Measurements from ENCODE around the gene FAM217A. TPM values are rescaled to one million over a fixed set of nuclear protein-coding genes. Genes with fewer than 3 reads are reported as not detected.

Gene FAM217A
- total and polyA plus RNA-seq, 8 donors, result 0.08 to 0.68 TPM; not detected in 6

DNA sequence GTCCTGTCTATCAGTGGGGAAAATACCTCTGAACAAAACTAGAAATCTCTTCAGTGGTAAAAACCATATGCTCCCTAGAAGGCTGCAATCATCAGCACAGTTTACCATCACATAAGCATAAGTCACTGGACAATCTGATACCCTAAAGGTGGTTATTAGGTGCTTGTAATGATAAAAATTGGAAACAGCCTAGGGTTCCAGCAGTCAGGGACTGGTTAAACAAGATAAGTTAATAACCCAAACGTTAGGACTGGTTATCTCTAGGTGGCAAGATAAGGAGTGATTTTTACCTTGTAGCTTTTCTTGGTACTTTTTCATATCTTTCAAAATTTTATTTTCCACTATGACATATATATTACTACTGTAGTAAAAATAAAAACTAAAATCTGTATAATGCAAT is 45.4 kb upstream of the FAM217A start:
- Histone ChIP-seq H3K4me3 (no peak overlapping the region), H3K27ac (no peak overlapping the region), H3K4me1 (peaks cover 0 to 32% (median 11%) of the 10 kb centered on the region in 4 donors), H3K36me3 (peaks cover 61 to 100% (median 99%) of the 10 kb centered on the region in 4 donors), H3K9me3 (no peaks in the 10 kb centered on the region), H3K27me3 (no peaks in the 10 kb centered on the region)
- TF ChIP-seq POLR2AphosphoS5 (IDR thresholded peaks at IDR 0.05) (no peak), EP300 (IDR thresholded peaks at IDR 0.05) (no peak), POLR2A (IDR thresholded peaks at IDR 0.05) (no peak)
- TF ChIP-seq, protein P1, sequence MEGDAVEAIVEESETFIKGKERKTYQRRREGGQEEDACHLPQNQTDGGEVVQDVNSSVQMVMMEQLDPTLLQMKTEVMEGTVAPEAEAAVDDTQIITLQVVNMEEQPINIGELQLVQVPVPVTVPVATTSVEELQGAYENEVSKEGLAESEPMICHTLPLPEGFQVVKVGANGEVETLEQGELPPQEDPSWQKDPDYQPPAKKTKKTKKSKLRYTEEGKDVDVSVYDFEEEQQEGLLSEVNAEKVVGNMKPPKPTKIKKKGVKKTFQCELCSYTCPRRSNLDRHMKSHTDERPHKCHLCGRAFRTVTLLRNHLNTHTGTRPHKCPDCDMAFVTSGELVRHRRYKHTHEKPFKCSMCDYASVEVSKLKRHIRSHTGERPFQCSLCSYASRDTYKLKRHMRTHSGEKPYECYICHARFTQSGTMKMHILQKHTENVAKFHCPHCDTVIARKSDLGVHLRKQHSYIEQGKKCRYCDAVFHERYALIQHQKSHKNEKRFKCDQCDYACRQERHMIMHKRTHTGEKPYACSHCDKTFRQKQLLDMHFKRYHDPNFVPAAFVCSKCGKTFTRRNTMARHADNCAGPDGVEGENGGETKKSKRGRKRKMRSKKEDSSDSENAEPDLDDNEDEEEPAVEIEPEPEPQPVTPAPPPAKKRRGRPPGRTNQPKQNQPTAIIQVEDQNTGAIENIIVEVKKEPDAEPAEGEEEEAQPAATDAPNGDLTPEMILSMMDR (IDR thresholded peaks at IDR 0.05), result no peak
- DNase-seq, result no peak
- intact Hi-C loops (cut with DNase I; ENCODE audit: low total_unique reads), result no loop called here
- WGBS, 5 donors, result 13 to 32% (median 28%) methylated on average over 1 of the region's 1 CpG

DNA sequence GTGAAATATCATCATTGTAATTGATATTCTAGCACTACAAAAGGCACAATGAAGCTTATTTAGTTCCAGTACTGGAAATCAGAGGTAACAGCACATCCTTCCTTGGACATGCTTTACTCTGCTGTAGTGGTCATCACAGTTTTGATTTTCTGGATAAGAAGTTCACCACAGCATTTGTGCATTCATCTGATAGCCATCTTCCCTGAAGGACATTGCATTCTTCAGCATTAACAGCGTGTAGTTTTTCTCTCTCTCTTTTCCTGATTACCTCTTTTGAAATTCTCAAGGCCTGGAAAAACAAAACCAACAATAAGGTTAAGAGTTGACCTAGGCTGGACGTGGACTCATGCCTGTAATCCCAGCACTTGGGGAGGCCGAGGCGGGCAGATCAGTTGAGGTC is 36.8 kb upstream of the FAM217A start:
- H3K4me3 ChIP-seq, result no peak overlapping the region
- peaks cover 0 to under 1% (median 0%) of the 10 kb centered on the region in 4 donors for H3K4me1 ChIP-seq
- 88 to 97% (median 92%) methylated on average over 4 of the region's 4 CpGs for WGBS, 5 donors
- H3K27ac ChIP-seq, result no peak overlapping the region
- peaks cover 0 to 16% (median 7%) of the 10 kb centered on the region in 4 donors for H3K9me3 ChIP-seq
- H3K27me3 ChIP-seq, result no peaks in the 10 kb centered on the region
- no peak for DNase-seq
- TF ChIP-seq POLR2A (IDR thresholded peaks at IDR 0.05), result no peak
- TF ChIP-seq, protein P1 (IDR thresholded peaks at IDR 0.05), result no peak
- intact Hi-C loops (cut with DNase I; ENCODE audit: low total_unique reads), result no loop called here
- peaks cover 54 to 67% (median 66%) of the 10 kb centered on the region in 4 donors for H3K36me3 ChIP-seq

DNA sequence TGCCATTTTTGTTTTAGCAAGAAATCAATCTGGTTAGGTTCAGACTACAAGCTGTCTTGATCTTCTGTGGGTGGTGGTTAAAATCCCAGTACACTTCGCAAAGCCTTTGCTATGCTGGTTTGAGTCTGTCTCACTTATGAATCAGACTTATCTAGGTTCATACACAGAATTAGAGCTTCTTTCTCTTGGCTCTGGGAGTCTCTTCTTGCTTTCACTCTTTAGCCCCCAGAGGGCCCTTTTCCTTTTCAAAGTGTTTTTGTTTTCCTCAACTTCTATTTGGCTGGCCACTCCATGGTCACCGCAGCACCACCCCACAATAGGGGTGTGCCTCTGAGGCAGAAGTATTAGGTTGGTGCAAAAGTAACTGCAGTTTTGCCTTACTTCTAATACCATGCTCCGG is 35.2 kb upstream of the FAM217A start:
- DNase-seq, result no peak
- 95 to 99% (median 96%) methylated on average over 3 of the region's 3 CpGs for WGBS, 5 donors
- Histone ChIP-seq H3K9me3 (peaks cover 0 to 16% (median 7%) of the 10 kb centered on the region in 4 donors), H3K4me3 (no peak overlapping the region), H3K27me3 (no peaks in the 10 kb centered on the region), H3K4me1 (peaks cover 0 to 17% (median 12%) of the 10 kb centered on the region in 4 donors), H3K36me3 (peaks cover 38 to 51% (median 50%) of the 10 kb centered on the region in 4 donors), H3K27ac (no peak overlapping the region)
- no peak for TF ChIP-seq POLR2A (IDR thresholded peaks at IDR 0.05)
- no peak for TF ChIP-seq POLR2AphosphoS5 (IDR thresholded peaks at IDR 0.05)
- TF ChIP-seq EP300 (IDR thresholded peaks at IDR 0.05), result no peak
- TF ChIP-seq, protein P1 (IDR thresholded peaks at IDR 0.05), result no peak
- intact Hi-C loops (cut with DNase I; ENCODE audit: low total_unique reads), result no loop called here

DNA sequence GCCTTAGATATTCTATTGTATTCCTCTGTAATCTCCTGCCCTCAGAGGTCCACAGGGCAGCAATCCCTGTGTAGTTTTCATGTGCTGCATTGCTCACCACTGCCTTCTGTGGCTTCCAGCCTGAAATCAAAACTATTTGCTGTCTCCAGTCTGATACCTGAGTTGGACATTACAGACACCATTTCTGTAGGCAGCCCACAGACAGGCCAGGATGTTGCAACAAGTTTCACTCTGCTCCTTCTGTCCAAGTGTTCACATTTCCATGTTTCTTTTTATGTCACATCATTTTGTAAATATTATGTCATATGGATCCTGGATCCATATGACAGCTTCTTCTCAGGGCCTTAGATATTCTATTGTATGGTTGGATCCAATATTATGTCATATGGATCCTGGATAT is 34.7 kb upstream of the FAM217A start:
- Histone ChIP-seq H3K4me3 (no peak overlapping the region), H3K36me3 (peaks cover 34 to 46% (median 45%) of the 10 kb centered on the region in 4 donors), H3K27ac (no peak overlapping the region), H3K27me3 (no peaks in the 10 kb centered on the region), H3K4me1 (peaks cover 2 to 19% (median 16%) of the 10 kb centered on the region in 4 donors), H3K9me3 (peaks cover 0 to 16% (median 7%) of the 10 kb centered on the region in 4 donors)
- intact Hi-C loops (cut with DNase I; ENCODE audit: low total_unique reads), result no loop called here
- TF ChIP-seq POLR2A (IDR thresholded peaks at IDR 0.05) (no peak), POLR2AphosphoS5 (IDR thresholded peaks at IDR 0.05) (no peak), EP300 (IDR thresholded peaks at IDR 0.05) (no peak)
- TF ChIP-seq, protein P1 (IDR thresholded peaks at IDR 0.05), result no peak
- DNase-seq, result no peak

Measured in stomach (tissue), 9 donors.